Peyer's patch (tissue), 4 donors: Measurements from ENCODE around the gene C20orf96.

Experiments used
- POLR2A ChIP-seq, 2 donors: fragments of 450-650 bp; IDR thresholded peaks; one replicate each; pipeline ENCODE4 v1.5.1; 2017; ENCODE audit warnings: antibody characterized with exemption in 2 of 2, mild to moderate bottlenecking in 2 of 2, moderate library complexity in 2 of 2
- TF ChIP-seq, protein P1 (sequence below), 6 experiments: fragments of 450-650 bp in 4 of 6; fragments of 200-600 bp in 2 of 6; sonication (generic) in 1 of 6; IDR thresholded peaks; one replicate each; pipeline ENCODE4 v1.5.1; 2017 to 2019; ENCODE audit warnings: antibody characterized with exemption in 6 of 6, mild to moderate bottlenecking in 3 of 6, moderate library complexity in 1 of 6

DNA sequence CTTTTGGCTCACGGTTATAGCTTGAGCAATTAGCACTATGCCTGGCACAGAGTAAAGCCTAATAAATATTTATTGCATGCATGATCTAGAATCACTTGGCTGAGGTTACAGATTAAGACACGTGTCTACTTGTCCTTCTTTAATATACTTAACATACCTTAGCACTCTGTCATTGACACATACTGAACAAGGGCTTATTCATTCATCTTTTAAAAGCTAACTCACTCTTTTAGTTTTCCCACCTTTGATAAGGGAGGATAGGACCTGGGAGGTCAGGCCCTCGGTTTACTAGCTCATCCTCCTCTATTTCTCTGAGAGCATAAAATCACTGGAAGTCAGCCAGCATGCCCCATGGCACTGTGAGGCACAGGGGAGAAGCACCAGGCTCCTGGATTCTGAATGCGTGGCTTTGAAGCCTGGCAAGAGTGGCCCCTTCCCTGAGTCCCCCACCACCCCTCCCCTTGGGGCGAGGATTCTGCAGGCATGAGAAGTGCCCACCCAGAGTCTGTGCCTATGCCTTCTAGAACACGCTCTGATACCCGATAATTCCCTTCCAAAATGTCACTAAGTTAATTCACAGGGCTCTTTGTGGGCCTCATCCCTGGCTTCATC is 18.0 kb upstream of the C20orf96 start:
- TF ChIP-seq, protein P1, sequence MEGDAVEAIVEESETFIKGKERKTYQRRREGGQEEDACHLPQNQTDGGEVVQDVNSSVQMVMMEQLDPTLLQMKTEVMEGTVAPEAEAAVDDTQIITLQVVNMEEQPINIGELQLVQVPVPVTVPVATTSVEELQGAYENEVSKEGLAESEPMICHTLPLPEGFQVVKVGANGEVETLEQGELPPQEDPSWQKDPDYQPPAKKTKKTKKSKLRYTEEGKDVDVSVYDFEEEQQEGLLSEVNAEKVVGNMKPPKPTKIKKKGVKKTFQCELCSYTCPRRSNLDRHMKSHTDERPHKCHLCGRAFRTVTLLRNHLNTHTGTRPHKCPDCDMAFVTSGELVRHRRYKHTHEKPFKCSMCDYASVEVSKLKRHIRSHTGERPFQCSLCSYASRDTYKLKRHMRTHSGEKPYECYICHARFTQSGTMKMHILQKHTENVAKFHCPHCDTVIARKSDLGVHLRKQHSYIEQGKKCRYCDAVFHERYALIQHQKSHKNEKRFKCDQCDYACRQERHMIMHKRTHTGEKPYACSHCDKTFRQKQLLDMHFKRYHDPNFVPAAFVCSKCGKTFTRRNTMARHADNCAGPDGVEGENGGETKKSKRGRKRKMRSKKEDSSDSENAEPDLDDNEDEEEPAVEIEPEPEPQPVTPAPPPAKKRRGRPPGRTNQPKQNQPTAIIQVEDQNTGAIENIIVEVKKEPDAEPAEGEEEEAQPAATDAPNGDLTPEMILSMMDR (IDR thresholded peaks at IDR 0.05) = no peak
- no peak for TF ChIP-seq POLR2A (IDR thresholded peaks at IDR 0.05)
